Osteocyte (in vitro differentiated cells): ENCODE data around the gene MYH13. TPM values are rescaled to one million over a fixed set of nuclear protein-coding genes. Genes with fewer than 3 reads are reported as not detected.

ENCODE experiments used
- DNase-seq: peaks from one replicate; pipeline ENCODE4 v3.0.0; 2021; ENCODE audit warnings: mixed read lengths; ENCODE audit not compliant: unreplicated experiment; ENCODE audit errors: extremely low spot score
- H3K27ac Mint-ChIP-seq: one replicate; pipeline ENCODE4 v1.8.0; 2021; ENCODE audit warnings: mild to moderate bottlenecking, mixed read lengths; ENCODE audit not compliant: unreplicated experiment
- H3K27me3 Mint-ChIP-seq: one replicate; pipeline ENCODE4 v1.8.0; 2021; ENCODE audit warnings: mixed read lengths; ENCODE audit not compliant: unreplicated experiment
- H3K36me3 Mint-ChIP-seq: one replicate; pipeline ENCODE4 v1.8.0; 2021; ENCODE audit warnings: mixed read lengths; ENCODE audit not compliant: unreplicated experiment
- H3K4me1 Mint-ChIP-seq: one replicate; pipeline ENCODE4 v1.8.0; 2021; ENCODE audit warnings: mixed read lengths; ENCODE audit not compliant: unreplicated experiment
- H3K4me3 Mint-ChIP-seq: one replicate; pipeline ENCODE4 v1.8.0; 2021; ENCODE audit warnings: mild to moderate bottlenecking, moderate library complexity, mixed read lengths; ENCODE audit not compliant: unreplicated experiment
- H3K9me3 Mint-ChIP-seq: one replicate; pipeline ENCODE4 v1.8.0; 2021; ENCODE audit warnings: mixed read lengths; ENCODE audit not compliant: unreplicated experiment
- total RNA-seq: library from RNA; stranded (reverse); gene quantifications from 2 replicates; pipeline ENCODE4 v1.2.1, GENCODE V29; 2021
- TF ChIP-seq, protein P1 (sequence below): fragments of 200-600 bp; sonication (generic); IDR thresholded peaks from 2 replicates; pipeline ENCODE4 v1.5.0; 2021; ENCODE audit warnings: antibody characterized with exemption, mild to moderate bottlenecking, moderate library complexity

MYH13 gene
- total RNA-seq, 1 donor from 2014 or later, result not detected

DNA sequence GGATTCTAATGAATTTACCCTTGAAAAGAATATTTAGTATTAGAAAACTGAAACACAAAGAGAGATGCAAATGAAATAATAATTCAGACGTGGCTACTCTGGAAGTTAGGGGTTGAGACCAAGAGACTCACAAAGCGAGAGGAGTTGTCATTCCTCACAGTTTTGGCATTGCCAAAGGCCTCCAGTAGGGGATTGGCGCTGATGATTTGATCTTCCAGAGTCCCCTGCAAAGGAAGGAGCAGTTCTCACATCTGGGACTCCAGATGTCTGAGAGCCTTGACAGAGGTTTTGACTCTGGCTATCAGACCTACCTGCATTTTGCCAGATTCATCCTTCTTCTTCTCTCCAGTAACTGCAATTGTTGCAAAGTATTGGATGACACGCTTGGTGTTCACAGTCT, 42.4 kb upstream of the MYH13 start:
- no peaks in the 10 kb centered on the region for H3K4me1 Mint-ChIP-seq
- no peaks in the 10 kb centered on the region for H3K36me3 Mint-ChIP-seq
- no peak overlapping the region for H3K27ac Mint-ChIP-seq

DNA sequence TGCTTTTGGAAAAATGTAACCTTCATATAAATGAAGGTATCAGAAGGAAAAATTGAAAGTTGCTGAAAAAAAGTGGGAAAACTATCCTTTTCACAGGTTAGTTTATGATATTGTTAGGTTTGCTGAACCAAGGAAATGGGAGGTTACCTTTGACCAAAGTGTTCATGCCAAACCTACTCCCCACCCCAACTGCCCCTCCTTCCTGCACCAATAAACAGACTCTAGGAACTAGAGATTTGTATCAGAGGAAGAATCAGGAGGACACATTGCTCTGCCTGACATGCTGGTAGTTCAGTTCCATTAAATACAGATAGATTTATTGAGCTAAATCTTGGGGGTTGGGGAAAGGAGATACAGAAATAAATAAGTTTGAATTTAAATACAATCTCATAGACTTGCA, 30.8 kb upstream of the MYH13 start:
- H3K36me3 Mint-ChIP-seq, result no peaks in the 10 kb centered on the region
- H3K27ac Mint-ChIP-seq, result no peak overlapping the region
- H3K4me3 Mint-ChIP-seq, result no peak overlapping the region
- H3K9me3 Mint-ChIP-seq, result no peaks in the 10 kb centered on the region
- DNase-seq, result no peak
- H3K27me3 Mint-ChIP-seq, result peaks cover 2% of the 10 kb centered on the region
- H3K4me1 Mint-ChIP-seq, result no peaks in the 10 kb centered on the region
- TF ChIP-seq, protein P1, sequence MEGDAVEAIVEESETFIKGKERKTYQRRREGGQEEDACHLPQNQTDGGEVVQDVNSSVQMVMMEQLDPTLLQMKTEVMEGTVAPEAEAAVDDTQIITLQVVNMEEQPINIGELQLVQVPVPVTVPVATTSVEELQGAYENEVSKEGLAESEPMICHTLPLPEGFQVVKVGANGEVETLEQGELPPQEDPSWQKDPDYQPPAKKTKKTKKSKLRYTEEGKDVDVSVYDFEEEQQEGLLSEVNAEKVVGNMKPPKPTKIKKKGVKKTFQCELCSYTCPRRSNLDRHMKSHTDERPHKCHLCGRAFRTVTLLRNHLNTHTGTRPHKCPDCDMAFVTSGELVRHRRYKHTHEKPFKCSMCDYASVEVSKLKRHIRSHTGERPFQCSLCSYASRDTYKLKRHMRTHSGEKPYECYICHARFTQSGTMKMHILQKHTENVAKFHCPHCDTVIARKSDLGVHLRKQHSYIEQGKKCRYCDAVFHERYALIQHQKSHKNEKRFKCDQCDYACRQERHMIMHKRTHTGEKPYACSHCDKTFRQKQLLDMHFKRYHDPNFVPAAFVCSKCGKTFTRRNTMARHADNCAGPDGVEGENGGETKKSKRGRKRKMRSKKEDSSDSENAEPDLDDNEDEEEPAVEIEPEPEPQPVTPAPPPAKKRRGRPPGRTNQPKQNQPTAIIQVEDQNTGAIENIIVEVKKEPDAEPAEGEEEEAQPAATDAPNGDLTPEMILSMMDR, result no peak

More for the DNA sequence above, 42.4 kb upstream of the MYH13 start:
- H3K4me3 Mint-ChIP-seq, result no peak overlapping the region
- no peak for DNase-seq
- H3K27me3 Mint-ChIP-seq, result peaks cover 3% of the 10 kb centered on the region
- no peaks in the 10 kb centered on the region for H3K9me3 Mint-ChIP-seq
- TF ChIP-seq, protein P1, result no peak

DNA sequence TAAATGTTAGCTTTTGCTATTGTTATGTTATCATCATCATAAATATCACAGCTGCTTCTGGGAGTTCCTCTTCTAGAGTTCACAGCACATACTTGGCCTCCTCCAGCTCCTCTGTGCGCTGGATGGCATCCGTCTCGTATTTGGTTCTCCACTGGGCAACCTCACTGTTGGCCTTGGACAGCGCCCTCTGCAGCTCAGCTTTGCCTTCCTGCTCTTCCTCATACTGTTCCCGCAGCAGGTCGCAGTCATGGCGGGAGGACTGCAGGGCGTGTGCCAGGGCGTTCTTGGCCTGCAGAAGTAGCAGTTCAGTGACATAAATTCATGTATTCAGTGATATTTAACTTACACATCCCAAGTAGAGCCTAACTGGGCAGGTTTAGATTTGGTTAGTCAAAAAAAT, 25.5 kb upstream of the MYH13 start:
- Mint-ChIP-seq H3K36me3 (no peaks in the 10 kb centered on the region), H3K4me3 (no peak overlapping the region), H3K27me3 (peaks cover 2% of the 10 kb centered on the region), H3K9me3 (no peaks in the 10 kb centered on the region), H3K27ac (no peak overlapping the region), H3K4me1 (no peaks in the 10 kb centered on the region)
- no peak for DNase-seq
- TF ChIP-seq, protein P1, result no peak

DNA sequence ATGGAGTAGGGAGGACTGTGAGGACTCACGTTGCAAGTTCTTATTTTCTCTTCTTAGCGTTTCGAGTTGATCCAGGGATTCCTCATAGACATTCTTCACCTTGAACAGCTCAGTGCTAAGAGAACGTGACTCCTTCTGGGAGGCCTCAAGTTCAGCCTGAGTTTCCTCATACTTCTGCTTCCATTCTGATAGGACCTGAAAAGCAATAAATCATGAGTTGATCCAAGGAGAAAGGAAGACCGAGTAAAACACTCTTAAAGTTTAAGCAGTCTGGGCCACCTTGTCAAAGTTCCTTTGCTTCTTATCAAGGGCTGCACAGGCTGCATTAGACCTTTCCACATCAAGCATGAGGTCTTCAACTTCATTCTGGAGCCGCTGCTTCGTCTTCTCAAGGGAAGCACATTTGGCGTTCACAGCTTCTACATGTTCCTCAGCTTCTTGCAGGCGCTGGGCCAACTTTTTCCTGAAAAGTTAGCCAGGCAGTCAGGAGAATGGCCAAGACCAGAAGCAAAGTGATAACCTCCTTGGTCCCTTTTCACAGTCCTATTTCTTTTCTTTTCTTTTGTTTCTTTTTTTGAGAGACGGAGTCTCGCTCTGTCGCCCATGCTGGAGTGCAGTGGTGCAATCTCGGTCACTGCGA, 23.8 kb upstream of the MYH13 start:
- Mint-ChIP-seq H3K4me3 (no peak overlapping the region), H3K4me1 (no peaks in the 10 kb centered on the region), H3K36me3 (no peaks in the 10 kb centered on the region), H3K9me3 (no peaks in the 10 kb centered on the region), H3K27me3 (no peaks in the 10 kb centered on the region), H3K27ac (no peak overlapping the region)
- TF ChIP-seq, protein P1, result no peak
- DNase-seq, result no peak

DNA sequence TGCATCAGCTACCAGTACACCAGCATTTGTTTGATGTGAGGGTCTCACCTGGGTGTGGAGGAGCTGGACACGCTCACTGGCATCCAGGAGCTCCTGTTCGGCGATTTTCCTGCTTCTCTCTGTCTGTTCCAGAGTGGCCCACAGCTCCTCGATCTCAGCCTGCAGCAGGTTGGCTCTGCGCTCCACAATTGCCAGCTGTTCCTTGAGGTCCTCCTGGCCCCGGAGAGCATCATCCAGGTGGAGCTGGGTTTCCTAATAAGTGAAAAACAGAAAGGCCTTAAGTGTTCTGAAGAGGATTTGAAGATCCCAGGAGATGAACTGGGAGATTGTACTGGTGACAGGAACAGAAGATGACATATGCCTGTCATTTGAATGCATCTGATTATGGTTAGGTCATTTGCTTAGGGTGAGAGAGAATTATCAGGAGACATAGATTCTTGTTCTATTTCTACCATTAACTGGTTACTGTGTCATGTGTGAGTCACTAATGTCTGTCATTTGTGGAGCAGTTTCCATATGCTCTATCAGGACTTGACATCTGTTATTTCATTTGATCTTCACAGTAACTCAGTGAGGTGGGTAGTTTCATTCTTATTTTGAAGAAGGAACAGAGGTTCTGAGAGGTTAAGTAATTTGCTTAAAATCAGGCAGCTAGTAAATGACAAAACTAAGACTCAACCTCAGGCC, 21.5 kb upstream of the MYH13 start:
- no peaks in the 10 kb centered on the region for H3K9me3 Mint-ChIP-seq
- H3K27me3 Mint-ChIP-seq, result no peaks in the 10 kb centered on the region
- H3K4me3 Mint-ChIP-seq, result no peak overlapping the region
- DNase-seq, result no peak
- H3K36me3 Mint-ChIP-seq, result no peaks in the 10 kb centered on the region
- no peak overlapping the region for H3K27ac Mint-ChIP-seq
- TF ChIP-seq, protein P1, result no peak
- H3K4me1 Mint-ChIP-seq, result no peaks in the 10 kb centered on the region
